KMS-11 (cell line): ENCODE data around the gene LUZP1.

Source experiments
- H2AFZ ChIP-seq: fragments of 200-600 bp; sonication (generic); 2 replicates; pipeline ENCODE4 v1.6.1; 2016; ENCODE audit warnings: antibody characterized with exemption, mixed run types, low read depth
- H3K27ac ChIP-seq: fragments of 200-600 bp; sonication (generic); 2 replicates; pipeline ENCODE4 v1.6.1; 2016; ENCODE audit warnings: mild to moderate bottlenecking, mixed run types
- H3K27me3 ChIP-seq: fragments of 200-600 bp; sonication (generic); 2 replicates; pipeline ENCODE4 v1.6.1; 2017; ENCODE audit warnings: mild to moderate bottlenecking, low read depth, mixed run types, moderate library complexity; ENCODE audit not compliant: insufficient read depth
- H3K36me3 ChIP-seq: fragments of 200-600 bp; sonication (generic); 2 replicates; pipeline ENCODE4 v1.6.1; 2017; ENCODE audit warnings: mild to moderate bottlenecking, mixed run types; ENCODE audit not compliant: insufficient read depth
- H3K4me1 ChIP-seq: fragments of 200-600 bp; sonication (generic); 2 replicates; pipeline ENCODE4 v1.6.1; 2016; ENCODE audit warnings: mild to moderate bottlenecking, low read depth, mixed run types; ENCODE audit not compliant: poor library complexity, severe bottlenecking
- H3K4me2 ChIP-seq: fragments of 200-600 bp; sonication (generic); 2 replicates; pipeline ENCODE4 v1.7.0; 2016; ENCODE audit warnings: mild to moderate bottlenecking, mixed run types
- H3K4me3 ChIP-seq: fragments of 200-600 bp; sonication (generic); IDR thresholded peaks from 2 replicates; pipeline ENCODE4 v1.6.1; 2017; ENCODE audit warnings: low read depth, low read length, mixed read lengths; ENCODE audit not compliant: insufficient read depth
- H3K79me2 ChIP-seq: fragments of 200-600 bp; sonication (generic); 2 replicates; pipeline ENCODE4 v1.6.1; 2016; ENCODE audit warnings: low read depth, mixed run types; ENCODE audit not compliant: insufficient read depth
- H3K9ac ChIP-seq: fragments of 200-600 bp; sonication (generic); 2 replicates; pipeline ENCODE4 v1.6.1; 2016; ENCODE audit warnings: mild to moderate bottlenecking, mixed run types
- H4K20me1 ChIP-seq: fragments of 200-600 bp; sonication (generic); 2 replicates; pipeline ENCODE4 v1.6.1; 2016; ENCODE audit warnings: mild to moderate bottlenecking, mixed run types; ENCODE audit not compliant: insufficient read depth
- CTCF ChIP-seq: fragments of 200-600 bp; sonication (generic); conservative IDR thresholded peaks from 2 replicates; pipeline ENCODE4 v1.6.1; 2017; ENCODE audit warnings: low read depth, mild to moderate bottlenecking, antibody characterized with exemption, low read length, moderate library complexity, mixed read lengths

The LUZP1 gene

GRCh38 chr1:23185381-23185780 is 16.7 kb upstream of the LUZP1 start:
- no peaks in the 10 kb centered on the region for H3K27me3 ChIP-seq
- H3K4me2 ChIP-seq: no peak overlapping the region
- no peaks in the 10 kb centered on the region for H4K20me1 ChIP-seq
- H3K4me3 ChIP-seq: no peak overlapping the region
- TF ChIP-seq CTCF: no peak
- no peak overlapping the region for H3K9ac ChIP-seq
- H3K4me1 ChIP-seq: no peaks in the 10 kb centered on the region
- H3K27ac ChIP-seq: no peak overlapping the region
- no peaks in the 10 kb centered on the region for H3K36me3 ChIP-seq
- H2AFZ ChIP-seq: no peak overlapping the region
- no peaks in the 10 kb centered on the region for H3K79me2 ChIP-seq

- TF ChIP-seq CTCF: peak; percentile 92
- Histone ChIP-seq H3K4me2 (peak overlapping the region; percentile 33; the same call in 1 of the 2 replicates), H3K4me3 (no peak overlapping the region), H3K79me2 (no peaks in the 10 kb centered on the region), H3K27me3 (no peaks in the 10 kb centered on the region), H3K4me1 (no peaks in the 10 kb centered on the region), H3K9ac (no peak overlapping the region), H2AFZ (peak overlapping the region; percentile 45; the same call in 1 of the 2 replicates), H3K36me3 (no peaks in the 10 kb centered on the region), H4K20me1 (no peaks in the 10 kb centered on the region), H3K27ac (no peak overlapping the region)
These were observed 15.7 kb upstream of the LUZP1 start for GRCh38 chr1:23184212-23184934.

GRCh38 chr1:23179862-23180261 is 11.2 kb upstream of the LUZP1 start:
- Histone ChIP-seq H3K79me2 (no peaks in the 10 kb centered on the region), H3K4me3 (no peak overlapping the region), H3K27ac (no peak overlapping the region), H3K4me2 (no peak overlapping the region), H4K20me1 (no peaks in the 10 kb centered on the region), H3K9ac (no peak overlapping the region), H3K36me3 (no peaks in the 10 kb centered on the region), H3K27me3 (no peaks in the 10 kb centered on the region), H2AFZ (no peak overlapping the region), H3K4me1 (no peaks in the 10 kb centered on the region)
- no peak for TF ChIP-seq CTCF

- no peaks in the 10 kb centered on the region for H3K36me3 ChIP-seq
- H3K4me2 ChIP-seq: no peak overlapping the region
- H3K9ac ChIP-seq: no peak overlapping the region
- H2AFZ ChIP-seq: no peak overlapping the region
- no peak overlapping the region for H3K4me3 ChIP-seq
- no peaks in the 10 kb centered on the region for H3K27me3 ChIP-seq
- no peak overlapping the region for H3K27ac ChIP-seq
- no peaks in the 10 kb centered on the region for H3K79me2 ChIP-seq
- H4K20me1 ChIP-seq: no peaks in the 10 kb centered on the region
- TF ChIP-seq CTCF: no peak; the same call in 1 of the 2 replicates
- no peaks in the 10 kb centered on the region for H3K4me1 ChIP-seq
These were observed 10.3 kb upstream of the LUZP1 start for GRCh38 chr1:23178950-23179349.
